Mesendoderm (in vitro differentiated cells): ENCODE data around the gene ITPRIPL1.

ENCODE experiments used
- DNase-seq: peaks from one replicate; pipeline ENCODE4 v3.0.0; 2013
- H2AK5ac ChIP-seq: 2 replicates; pipeline ENCODE4 v1.6.1; 2013; ENCODE audit warnings: low read length, inconsistent platforms
- H2BK120ac ChIP-seq: 2 replicates; pipeline ENCODE4 v1.6.1; 2013; ENCODE audit warnings: low read depth, mild to moderate bottlenecking, low read length, moderate library complexity, mixed read lengths
- H2BK15ac ChIP-seq: replicated peaks from 2 replicates; pipeline ENCODE4 v1.6.1; 2013; ENCODE audit warnings: low read depth, mild to moderate bottlenecking, moderate library complexity
- H2BK5ac ChIP-seq: 2 replicates; pipeline ENCODE4 v1.6.1; 2013; ENCODE audit warnings: low read length, inconsistent platforms
- H3K18ac ChIP-seq: 2 replicates; pipeline ENCODE4 v1.6.1; 2013; ENCODE audit warnings: mild to moderate bottlenecking, low read length, mixed read lengths
- H3K23ac ChIP-seq: one replicate; pipeline ENCODE4 v1.6.1; 2013; ENCODE audit warnings: low read length
- H3K27ac ChIP-seq: 2 replicates; pipeline ENCODE4 v1.5.1; 2013; ENCODE audit warnings: low read depth, mild to moderate bottlenecking, inconsistent platforms, low read length, moderate library complexity
- H3K27me3 ChIP-seq: 2 replicates; pipeline ENCODE4 v1.6.1; 2013; ENCODE audit warnings: low read length, control low read depth, mild to moderate bottlenecking, inconsistent platforms; ENCODE audit not compliant: insufficient read depth, poor library complexity
- H3K36me3 ChIP-seq: 2 replicates; pipeline ENCODE4 v1.6.1; 2013; ENCODE audit warnings: low read length, inconsistent platforms; ENCODE audit not compliant: control insufficient read depth, insufficient read depth
- H3K4ac ChIP-seq: one replicate; pipeline ENCODE4 v1.6.1; 2013; ENCODE audit warnings: low read depth, mild to moderate bottlenecking, low read length, moderate library complexity
- H3K4me1 ChIP-seq: 2 replicates; pipeline ENCODE4 v1.6.1; 2013; ENCODE audit warnings: low read depth, low read length, inconsistent platforms; ENCODE audit not compliant: control insufficient read depth
- H3K4me2 ChIP-seq: 2 replicates; pipeline ENCODE4 v1.6.1; 2013; ENCODE audit warnings: low read length
- H3K4me3 ChIP-seq: 2 replicates; pipeline ENCODE4 v1.5.1; 2013; ENCODE audit warnings: mild to moderate bottlenecking, low read length
- H3K56ac ChIP-seq: one replicate; pipeline ENCODE4 v1.6.1; 2013; ENCODE audit warnings: low read length
- H3K79me1 ChIP-seq: 2 replicates; pipeline ENCODE4 v1.6.1; 2013; ENCODE audit warnings: low read length, inconsistent platforms
- H3K79me2 ChIP-seq: 2 replicates; pipeline ENCODE4 v1.6.1; 2013; ENCODE audit warnings: mild to moderate bottlenecking, low read length; ENCODE audit not compliant: control insufficient read depth, insufficient read depth
- H3K9ac ChIP-seq: 2 replicates; pipeline ENCODE4 v1.6.1; 2013; ENCODE audit warnings: low read length, inconsistent platforms
- H4K5ac ChIP-seq: one replicate; pipeline ENCODE4 v1.6.1; 2013; ENCODE audit warnings: low read length
- H4K8ac ChIP-seq: one replicate; pipeline ENCODE4 v1.6.1; 2013; ENCODE audit warnings: low read depth, mild to moderate bottlenecking, control low read depth, low read length, moderate library complexity
- WGBS: extraction: QIAGEN DNeasy Blood & Tissue Kit; methylation state at CpG from one replicate; pipeline ENCODE4 v1.1.7; 2013; ENCODE audit warnings: low lambda C conversion rate, missing lambda C conversion rate; ENCODE audit not compliant: insufficient coverage; ENCODE audit errors: extremely low coverage; 5-methylcytosine and 5-hydroxymethylcytosine counted together

ITPRIPL1 gene

GRCh38 chr2:96324721-96325040 lies 436 bp upstream of the ITPRIPL1 start:
- H3K4ac ChIP-seq, result no peak overlapping the region
- DNase-seq, result peak; percentile 30
- no peak overlapping the region for H3K27ac ChIP-seq
- peak overlapping the region; percentile 88 for H3K9ac ChIP-seq
- peak overlapping the region; percentile 93 for H3K4me2 ChIP-seq
- H2AK5ac ChIP-seq, result no peak overlapping the region
- H4K5ac ChIP-seq, result no peak overlapping the region
- peaks cover 18% of the 10 kb centered on the region for H3K27me3 ChIP-seq
- peak overlapping the region; percentile 94 for H3K56ac ChIP-seq
- H3K18ac ChIP-seq, result no peak overlapping the region
- H2BK120ac ChIP-seq, result no peak overlapping the region
- peak overlapping the region; percentile 42 for H3K4me3 ChIP-seq
- WGBS, result no CpG with 5 or more reads among the region's 6 CpGs
- no peak overlapping the region for H2BK5ac ChIP-seq
- H4K8ac ChIP-seq, result no peak overlapping the region
- H2BK15ac ChIP-seq, result no peak overlapping the region
- peaks cover 1% of the 10 kb centered on the region for H3K79me1 ChIP-seq
- no peak overlapping the region for H3K23ac ChIP-seq
- no peaks in the 10 kb centered on the region for H3K79me2 ChIP-seq
- H3K36me3 ChIP-seq, result no peaks in the 10 kb centered on the region
- H3K4me1 ChIP-seq, result peaks cover 5% of the 10 kb centered on the region

GRCh38 chr2:96325884-96326255 lies 753 bp downstream of the ITPRIPL1 start:
- peaks cover 5% of the 10 kb centered on the region for H3K4me1 ChIP-seq
- H3K36me3 ChIP-seq, result no peaks in the 10 kb centered on the region
- H3K18ac ChIP-seq, result no peak overlapping the region
- H2BK120ac ChIP-seq, result no peak overlapping the region
- H2AK5ac ChIP-seq, result no peak overlapping the region
- H3K4ac ChIP-seq, result no peak overlapping the region
- peak overlapping the region; percentile 94 for H3K4me2 ChIP-seq
- peak overlapping the region; percentile 88 for H3K9ac ChIP-seq
- H3K4me3 ChIP-seq, result peak overlapping the region; percentile 63
- peak overlapping the region; percentile 94 for H3K56ac ChIP-seq
- H4K5ac ChIP-seq, result no peak overlapping the region
- H3K79me2 ChIP-seq, result no peaks in the 10 kb centered on the region
- H3K23ac ChIP-seq, result peak overlapping the region; percentile 60
- H3K27me3 ChIP-seq, result peaks cover 12% of the 10 kb centered on the region
- no peak for DNase-seq
- H4K8ac ChIP-seq, result no peak overlapping the region
- no peak overlapping the region for H2BK15ac ChIP-seq
- no peak overlapping the region for H2BK5ac ChIP-seq
- no peak overlapping the region for H3K27ac ChIP-seq
- H3K79me1 ChIP-seq, result peaks cover 1% of the 10 kb centered on the region
- WGBS, result no CpG with 5 or more reads among the region's 8 CpGs

GRCh38 chr2:96326564-96326963 lies 1.4 kb downstream of the ITPRIPL1 start:
- Histone ChIP-seq H3K79me2 (no peaks in the 10 kb centered on the region), H3K4me3 (no peak overlapping the region), H3K4me2 (no peak overlapping the region), H2AK5ac (no peak overlapping the region), H3K4me1 (peaks cover 3% of the 10 kb centered on the region), H2BK15ac (no peak overlapping the region), H3K79me1 (peaks cover 1% of the 10 kb centered on the region), H2BK120ac (no peak overlapping the region), H3K9ac (no peak overlapping the region), H3K56ac (no peak overlapping the region), H4K8ac (no peak overlapping the region), H3K27ac (no peak overlapping the region), H3K27me3 (peaks cover 9% of the 10 kb centered on the region), H3K36me3 (no peaks in the 10 kb centered on the region), H3K23ac (no peak overlapping the region), H3K4ac (no peak overlapping the region), H2BK5ac (no peak overlapping the region), H4K5ac (no peak overlapping the region), H3K18ac (no peak overlapping the region)
- no peak for DNase-seq
- no CpG with 5 or more reads among the region's 8 CpGs for WGBS

- Histone ChIP-seq H3K56ac (no peak overlapping the region), H3K36me3 (no peaks in the 10 kb centered on the region), H2BK5ac (no peak overlapping the region), H3K79me1 (peaks cover 1% of the 10 kb centered on the region), H2BK15ac (no peak overlapping the region), H3K18ac (no peak overlapping the region), H3K4me1 (peaks cover 3% of the 10 kb centered on the region), H3K4ac (no peak overlapping the region), H4K5ac (no peak overlapping the region), H4K8ac (no peak overlapping the region), H3K79me2 (no peaks in the 10 kb centered on the region), H3K27ac (no peak overlapping the region), H3K9ac (no peak overlapping the region), H2BK120ac (no peak overlapping the region), H3K4me3 (no peak overlapping the region), H3K23ac (no peak overlapping the region), H3K4me2 (no peak overlapping the region), H3K27me3 (peaks cover 6% of the 10 kb centered on the region), H2AK5ac (no peak overlapping the region)
- no CpG with 5 or more reads among the region's 21 CpGs for WGBS
- no peak for DNase-seq
These were observed 2.1 kb downstream of the ITPRIPL1 start for GRCh38 chr2:96326990-96327820.

- Histone ChIP-seq H3K36me3 (no peaks in the 10 kb centered on the region), H4K8ac (no peak overlapping the region), H3K27me3 (no peaks in the 10 kb centered on the region), H2BK15ac (no peak overlapping the region), H2BK120ac (no peak overlapping the region), H3K4ac (no peak overlapping the region), H3K9ac (no peak overlapping the region), H3K4me3 (no peak overlapping the region), H2BK5ac (no peak overlapping the region), H3K4me2 (no peak overlapping the region), H3K23ac (no peak overlapping the region), H2AK5ac (no peak overlapping the region), H4K5ac (no peak overlapping the region), H3K4me1 (peaks cover 3% of the 10 kb centered on the region), H3K79me1 (peaks cover 1% of the 10 kb centered on the region), H3K27ac (no peak overlapping the region), H3K56ac (no peak overlapping the region), H3K18ac (no peak overlapping the region), H3K79me2 (no peaks in the 10 kb centered on the region)
- WGBS, result no CpG with 5 or more reads among the region's 1 CpG
- no peak for DNase-seq
These were observed 4.3 kb downstream of the ITPRIPL1 start for GRCh38 chr2:96329456-96329855.

GRCh38 chr2:96329874-96330273 lies 4.8 kb downstream of the ITPRIPL1 start:
- Histone ChIP-seq H3K18ac (no peak overlapping the region), H2AK5ac (no peak overlapping the region), H3K4me1 (peaks cover under 1% of the 10 kb centered on the region), H3K4ac (no peak overlapping the region), H3K36me3 (no peaks in the 10 kb centered on the region), H3K4me2 (no peak overlapping the region), H2BK120ac (no peak overlapping the region), H4K8ac (no peak overlapping the region), H2BK15ac (no peak overlapping the region), H3K56ac (no peak overlapping the region), H3K23ac (no peak overlapping the region), H3K4me3 (no peak overlapping the region), H3K27me3 (no peaks in the 10 kb centered on the region), H4K5ac (no peak overlapping the region), H3K79me1 (peaks cover 2% of the 10 kb centered on the region), H3K79me2 (no peaks in the 10 kb centered on the region), H3K9ac (no peak overlapping the region), H3K27ac (no peak overlapping the region), H2BK5ac (no peak overlapping the region)
- DNase-seq, result no peak
- WGBS, result no CpG with 5 or more reads among the region's 6 CpGs
